ENCODE results near the gene LIN9.
A peak's percentile ranks its signal among the peaks of the same experiment; 100 is the strongest.
"Not testable (repeated sequence)": the region's sequence is repeated elsewhere in the genome, so short reads cannot be mapped to it uniquely, and the experiment has no call there.

LIN9 gene

DNA sequence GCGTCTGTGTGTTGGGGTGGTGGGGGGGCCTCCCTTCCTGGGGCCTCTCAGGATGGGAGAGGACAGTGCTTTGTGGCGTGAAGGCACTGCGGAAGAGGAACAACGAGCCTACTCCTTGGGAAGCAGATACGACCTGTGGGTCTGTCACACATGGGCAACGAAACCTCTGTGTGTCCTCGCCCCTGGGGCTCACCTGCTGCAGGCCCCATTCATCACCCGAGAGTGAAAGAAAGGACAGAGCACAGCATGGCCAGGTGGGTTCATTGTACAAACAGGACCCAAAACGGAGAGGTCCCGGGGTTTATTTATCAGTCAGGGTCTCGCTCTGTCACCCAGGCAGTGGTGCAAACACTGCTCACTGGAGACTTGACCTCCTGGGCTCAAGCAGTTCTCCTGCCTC, 40.1 kb upstream of the LIN9 start:
- Histone ChIP-seq H3K9me3 (no peaks in the 10 kb centered on the region), H3K4me2 (peak overlapping the region; percentile 75), H3K27me3 (no peaks in the 10 kb centered on the region), H3K27ac (peak overlapping the region; percentile 80; the same call in 1 of the 2 replicates), H3K9ac (no peak overlapping the region), H3K36me3 (no peaks in the 10 kb centered on the region), H3K4me3 (no peak overlapping the region), H3K4me1 (peaks cover 62% of the 10 kb centered on the region), H4K20me1 (no peaks in the 10 kb centered on the region)
- TF ChIP-seq Cebpa-rat (IDR thresholded peaks at IDR 0.05), result no peak

GRCh38 chr1:226344441-226345259, 35.7 kb upstream of the LIN9 start:
- H3K9me3 ChIP-seq, result peaks cover 39% of the 10 kb centered on the region
- H4K20me1 ChIP-seq, result no peaks in the 10 kb centered on the region
- no peak overlapping the region for H3K27ac ChIP-seq
- H3K27me3 ChIP-seq, result no peaks in the 10 kb centered on the region
- no peak overlapping the region for H3K4me2 ChIP-seq
- peaks cover 17% of the 10 kb centered on the region for H3K4me1 ChIP-seq
- no peak overlapping the region for H3K4me3 ChIP-seq
- TF ChIP-seq Cebpa-rat (IDR thresholded peaks at IDR 0.05), result no peak
- H3K9ac ChIP-seq, result no peak overlapping the region
- H3K36me3 ChIP-seq, result no peaks in the 10 kb centered on the region

DNA sequence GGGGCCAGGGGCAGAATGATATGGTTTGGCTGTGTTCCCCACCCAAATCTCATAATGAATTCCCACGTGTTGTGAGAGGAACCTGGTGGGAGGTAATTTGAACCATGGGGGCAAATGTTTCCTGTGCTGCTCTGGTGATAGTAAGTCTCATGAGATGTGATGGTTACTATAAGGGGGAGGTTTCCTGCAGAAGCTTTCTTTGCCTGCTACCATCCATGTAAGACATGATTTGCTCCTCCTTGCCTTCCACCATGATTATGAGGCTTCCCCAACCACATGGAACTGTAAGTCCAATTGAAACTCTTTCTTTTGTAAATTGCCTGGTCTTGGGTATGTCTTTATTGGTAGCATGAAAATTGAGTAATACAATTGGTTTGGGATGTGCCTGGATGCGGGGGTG, 33.7 kb upstream of the LIN9 start:
- H3K4me1 ChIP-seq, result 0 out of 2 replicates have a peak, but pooled peaks cover 5% of the 10 kb centered on the region
- no peaks in the 10 kb centered on the region for H4K20me1 ChIP-seq
- no peaks in the 10 kb centered on the region for H3K36me3 ChIP-seq
- no peak overlapping the region for H3K4me3 ChIP-seq
- no peak for TF ChIP-seq Cebpa-rat (IDR thresholded peaks at IDR 0.05)
- H3K9ac ChIP-seq, result no peak overlapping the region
- peaks cover 41% of the 10 kb centered on the region for H3K9me3 ChIP-seq
- no peaks in the 10 kb centered on the region for H3K27me3 ChIP-seq
- H3K27ac ChIP-seq, result no peak overlapping the region
- no peak overlapping the region for H3K4me2 ChIP-seq

GRCh38 chr1:226340111-226340510, 31.1 kb upstream of the LIN9 start:
- H3K9ac ChIP-seq, H3K27ac ChIP-seq, H3K27me3 ChIP-seq, H3K4me3 ChIP-seq, H3K36me3 ChIP-seq, H3K4me1 ChIP-seq, H4K20me1 ChIP-seq, H3K4me2 ChIP-seq: not testable (repeated sequence)
- peaks cover 41% of the 10 kb centered on the region for H3K9me3 ChIP-seq

GRCh38 chr1:226337276-226337875, 28.4 kb upstream of the LIN9 start:
- H3K9ac ChIP-seq, result no peak overlapping the region
- H3K27me3 ChIP-seq, result no peaks in the 10 kb centered on the region
- no peak overlapping the region for H3K4me2 ChIP-seq
- no peaks in the 10 kb centered on the region for H3K4me1 ChIP-seq
- no peaks in the 10 kb centered on the region for H4K20me1 ChIP-seq
- H3K36me3 ChIP-seq, result no peaks in the 10 kb centered on the region
- no peak for TF ChIP-seq Cebpa-rat (IDR thresholded peaks at IDR 0.05)
- no peak overlapping the region for H3K27ac ChIP-seq
- no peak overlapping the region for H3K4me3 ChIP-seq
- H3K9me3 ChIP-seq, result peaks cover 30% of the 10 kb centered on the region

DNA sequence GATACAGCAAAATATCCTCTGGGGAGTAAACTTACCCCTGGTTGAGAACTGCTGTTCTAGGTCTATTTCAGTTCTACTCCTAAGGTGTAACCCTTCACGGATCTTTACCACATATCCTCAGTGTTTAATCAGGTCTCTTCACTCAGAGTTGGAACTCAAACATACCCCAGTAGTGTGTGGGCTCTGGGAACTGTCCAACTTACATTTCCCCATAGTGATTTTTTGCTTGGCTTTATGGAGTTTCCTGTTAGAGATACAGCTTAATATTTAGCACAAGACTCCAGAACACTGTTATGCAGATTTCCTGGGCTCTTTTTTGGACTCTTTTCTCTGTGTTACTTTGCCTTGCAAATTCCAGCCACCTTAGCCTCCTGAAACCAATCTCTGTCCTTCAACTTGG, 26.7 kb upstream of the LIN9 start:
- no peak overlapping the region for H3K4me2 ChIP-seq
- H3K9ac ChIP-seq, result no peak overlapping the region
- H3K4me1 ChIP-seq, result no peaks in the 10 kb centered on the region
- TF ChIP-seq Cebpa-rat (IDR thresholded peaks at IDR 0.05), result no peak
- no peaks in the 10 kb centered on the region for H3K27me3 ChIP-seq
- no peak overlapping the region for H3K27ac ChIP-seq
- H3K4me3 ChIP-seq, result no peak overlapping the region
- peaks cover 12% of the 10 kb centered on the region for H3K9me3 ChIP-seq
- H4K20me1 ChIP-seq, result no peaks in the 10 kb centered on the region
- H3K36me3 ChIP-seq, result no peaks in the 10 kb centered on the region

- Histone ChIP-seq H3K4me2 (peak overlapping the region; percentile 49), H3K27me3 (no peaks in the 10 kb centered on the region), H3K9ac (no peak overlapping the region), H3K9me3 (no peaks in the 10 kb centered on the region), H3K4me3 (no peak overlapping the region), H3K36me3 (no peaks in the 10 kb centered on the region), H3K27ac (no peak overlapping the region), H3K4me1 (no peaks in the 10 kb centered on the region), H4K20me1 (no peaks in the 10 kb centered on the region)
- no peak for TF ChIP-seq Cebpa-rat (IDR thresholded peaks at IDR 0.05)
These were observed 24.0 kb upstream of the LIN9 start for GRCh38 chr1:226332947-226333346.

DNA sequence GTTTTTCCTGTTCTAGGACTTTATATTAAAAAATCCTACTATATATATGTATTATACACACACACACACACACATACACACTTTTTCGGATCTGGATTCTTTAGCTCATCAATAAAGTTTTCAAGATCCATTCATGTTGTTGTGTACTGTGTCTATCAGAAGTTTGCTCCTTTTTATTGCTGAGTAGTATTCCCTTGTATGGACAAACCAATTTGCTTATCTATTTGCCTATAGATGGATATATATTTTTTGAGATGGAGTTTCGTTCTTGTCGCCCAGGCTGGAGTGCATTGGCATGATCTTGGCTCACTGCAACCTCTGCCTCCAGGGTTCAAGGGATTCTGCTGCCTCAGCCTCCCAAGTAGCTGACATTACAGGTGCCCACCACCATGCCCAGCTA, 20.3 kb upstream of the LIN9 start:
- H3K4me2 ChIP-seq, result no peak overlapping the region
- H3K27ac ChIP-seq, result no peak overlapping the region
- no peaks in the 10 kb centered on the region for H4K20me1 ChIP-seq
- H3K36me3 ChIP-seq, result no peaks in the 10 kb centered on the region
- no peak overlapping the region for H3K9ac ChIP-seq
- no peaks in the 10 kb centered on the region for H3K27me3 ChIP-seq
- H3K9me3 ChIP-seq, result no peaks in the 10 kb centered on the region
- no peak for TF ChIP-seq Cebpa-rat (IDR thresholded peaks at IDR 0.05)
- H3K4me1 ChIP-seq, result no peaks in the 10 kb centered on the region
- H3K4me3 ChIP-seq, result no peak overlapping the region

DNA sequence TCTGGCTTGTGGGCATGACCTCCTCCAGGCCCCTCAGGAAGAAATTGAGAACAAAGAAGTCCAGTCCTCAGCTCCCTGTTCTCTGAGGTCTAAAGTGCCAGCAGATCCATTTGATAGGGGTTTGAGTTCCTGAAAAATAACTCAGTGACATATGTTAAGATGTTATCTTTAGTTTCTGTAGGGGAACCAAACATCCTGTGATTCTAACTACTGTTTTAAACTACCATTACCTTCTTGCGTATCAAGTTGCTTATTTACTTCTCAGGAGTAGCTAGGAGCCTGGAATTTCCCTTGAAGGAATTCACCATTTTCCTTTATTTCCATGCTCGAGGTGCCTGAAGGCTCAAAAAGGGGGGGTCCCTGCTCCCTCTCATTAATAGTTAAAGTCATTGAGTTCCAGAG, 18.8 kb upstream of the LIN9 start:
- no peaks in the 10 kb centered on the region for H4K20me1 ChIP-seq
- no peak for TF ChIP-seq Cebpa-rat (IDR thresholded peaks at IDR 0.05)
- H3K4me2 ChIP-seq, result no peak overlapping the region
- no peaks in the 10 kb centered on the region for H3K27me3 ChIP-seq
- no peaks in the 10 kb centered on the region for H3K36me3 ChIP-seq
- H3K9ac ChIP-seq, result no peak overlapping the region
- no peaks in the 10 kb centered on the region for H3K4me1 ChIP-seq
- H3K9me3 ChIP-seq, result no peaks in the 10 kb centered on the region
- H3K4me3 ChIP-seq, result no peak overlapping the region
- H3K27ac ChIP-seq, result no peak overlapping the region

DNA sequence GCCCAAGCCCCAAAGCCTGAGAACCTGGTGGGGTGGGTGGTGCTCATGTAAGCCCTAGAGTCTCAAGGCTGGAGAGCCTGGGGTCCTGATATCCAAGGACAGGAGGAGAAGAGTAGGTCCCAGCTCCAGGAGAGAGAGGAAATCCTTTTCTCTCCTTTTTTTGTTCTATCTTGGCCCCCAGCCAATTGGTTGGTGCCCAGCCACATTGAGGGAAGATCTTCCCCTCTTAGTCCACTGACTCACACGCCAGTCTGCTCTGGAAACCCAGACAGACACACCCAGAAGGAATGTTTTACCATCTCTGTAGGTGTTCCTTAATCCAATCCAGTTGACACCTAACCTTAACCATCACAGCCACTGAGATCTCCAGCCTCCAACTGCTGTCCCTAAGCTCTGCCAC, 16.2 kb upstream of the LIN9 start:
- Histone ChIP-seq H3K4me2 (no peak overlapping the region), H4K20me1 (no peaks in the 10 kb centered on the region), H3K4me3 (no peak overlapping the region), H3K27me3 (no peaks in the 10 kb centered on the region), H3K4me1 (no peaks in the 10 kb centered on the region), H3K27ac (no peak overlapping the region), H3K36me3 (no peaks in the 10 kb centered on the region), H3K9me3 (peaks cover 14% of the 10 kb centered on the region), H3K9ac (no peak overlapping the region)
- no peak for TF ChIP-seq Cebpa-rat (IDR thresholded peaks at IDR 0.05)
